ENCODE data around the gene ZDHHC3.

DNA sequence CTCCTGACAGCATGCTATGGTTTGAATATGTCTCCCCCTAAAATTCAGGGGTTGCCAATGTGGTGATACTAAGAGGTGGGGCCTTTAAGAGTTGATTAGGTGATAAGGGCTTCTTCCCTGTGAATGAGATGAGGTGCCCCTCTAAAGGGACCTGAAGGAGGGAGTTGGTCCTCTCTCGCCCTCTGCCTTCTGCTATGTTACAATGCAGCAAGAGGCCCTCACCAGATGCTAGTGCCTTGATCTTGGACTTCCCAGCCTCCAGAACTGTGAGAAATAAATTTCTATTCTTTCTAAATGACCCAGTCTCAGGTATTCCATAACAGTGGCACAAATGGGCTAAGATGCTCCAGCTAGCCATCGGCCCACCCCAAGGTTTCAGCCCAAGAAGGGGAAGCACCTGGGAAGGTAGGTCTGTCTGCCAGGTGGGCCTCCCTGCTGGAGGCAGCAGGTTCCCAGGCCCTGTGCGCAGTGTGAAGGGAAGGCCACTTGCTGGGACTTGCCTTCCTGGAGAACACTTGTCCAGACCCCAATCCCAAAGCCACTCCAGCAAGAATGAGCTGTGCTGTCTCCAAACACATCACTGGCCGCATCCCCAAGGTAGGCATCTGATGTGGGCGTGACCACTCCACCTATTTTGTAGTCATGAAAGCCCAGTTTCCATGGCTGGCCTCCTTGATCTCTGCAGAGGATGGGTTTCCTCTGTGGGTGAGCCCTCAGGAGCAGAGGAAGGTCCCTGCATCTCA, 92.6 kb downstream of the ZDHHC3 start:
- TF ChIP-seq, protein P1, sequence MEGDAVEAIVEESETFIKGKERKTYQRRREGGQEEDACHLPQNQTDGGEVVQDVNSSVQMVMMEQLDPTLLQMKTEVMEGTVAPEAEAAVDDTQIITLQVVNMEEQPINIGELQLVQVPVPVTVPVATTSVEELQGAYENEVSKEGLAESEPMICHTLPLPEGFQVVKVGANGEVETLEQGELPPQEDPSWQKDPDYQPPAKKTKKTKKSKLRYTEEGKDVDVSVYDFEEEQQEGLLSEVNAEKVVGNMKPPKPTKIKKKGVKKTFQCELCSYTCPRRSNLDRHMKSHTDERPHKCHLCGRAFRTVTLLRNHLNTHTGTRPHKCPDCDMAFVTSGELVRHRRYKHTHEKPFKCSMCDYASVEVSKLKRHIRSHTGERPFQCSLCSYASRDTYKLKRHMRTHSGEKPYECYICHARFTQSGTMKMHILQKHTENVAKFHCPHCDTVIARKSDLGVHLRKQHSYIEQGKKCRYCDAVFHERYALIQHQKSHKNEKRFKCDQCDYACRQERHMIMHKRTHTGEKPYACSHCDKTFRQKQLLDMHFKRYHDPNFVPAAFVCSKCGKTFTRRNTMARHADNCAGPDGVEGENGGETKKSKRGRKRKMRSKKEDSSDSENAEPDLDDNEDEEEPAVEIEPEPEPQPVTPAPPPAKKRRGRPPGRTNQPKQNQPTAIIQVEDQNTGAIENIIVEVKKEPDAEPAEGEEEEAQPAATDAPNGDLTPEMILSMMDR (IDR thresholded peaks at IDR 0.05; ENCODE audit: poor library complexity) = peak; percentile 2
- TF ChIP-seq EZH2 (IDR thresholded peaks at IDR 0.05; ENCODE audit: borderline replicate concordance) (no peak), EZH2phosphoT487 (IDR thresholded peaks at IDR 0.05; ENCODE audit: low read depth, severe bottlenecking, unreplicated experiment) (no peak)

Data from hepatocyte (in vitro differentiated cells).